HFF-Myc (cell line): ENCODE results near the gene SNTA1.

Experiments used
- DNase-seq: peaks from one replicate; pipeline ENCODE4 v3.0.0-alpha.2; 2011; ENCODE audit warnings: low read depth; ENCODE audit errors: extremely low read depth
- H3K4me3 ChIP-seq: replicated peaks from 2 replicates; pipeline ENCODE4 v1.5.1; 2011; ENCODE audit warnings: low read depth, mild to moderate bottlenecking, control low read depth, low read length
- TF ChIP-seq, protein P1 (sequence below): IDR thresholded peaks from 2 replicates; pipeline ENCODE4 v1.5.1; 2012; ENCODE audit warnings: mild to moderate bottlenecking, low read depth, low read length, control low read depth; ENCODE audit errors: missing control alignments

Gene SNTA1

DNA sequence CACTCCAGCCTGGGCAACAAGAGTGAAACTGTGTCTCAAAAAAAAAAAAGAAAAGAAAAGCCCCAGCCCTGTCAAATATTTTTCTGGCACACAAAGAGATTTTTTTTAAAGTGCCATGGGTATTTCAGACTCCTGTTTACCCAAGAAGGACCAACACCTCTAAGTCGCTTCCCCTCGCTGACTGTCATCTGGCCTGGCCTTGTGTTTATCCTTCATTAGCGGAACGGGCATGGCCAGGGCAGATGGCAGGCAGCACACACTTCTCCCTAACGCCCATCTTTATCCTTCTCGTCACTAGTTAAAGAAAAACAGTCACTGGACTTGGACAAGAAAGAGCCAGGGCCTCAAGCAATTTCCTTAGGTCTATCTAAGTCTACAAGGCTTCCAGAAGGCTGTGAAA lies 39.0 kb upstream of the SNTA1 start:
- H3K4me3 ChIP-seq: no peak overlapping the region
- no peak for DNase-seq
- TF ChIP-seq, protein P1, sequence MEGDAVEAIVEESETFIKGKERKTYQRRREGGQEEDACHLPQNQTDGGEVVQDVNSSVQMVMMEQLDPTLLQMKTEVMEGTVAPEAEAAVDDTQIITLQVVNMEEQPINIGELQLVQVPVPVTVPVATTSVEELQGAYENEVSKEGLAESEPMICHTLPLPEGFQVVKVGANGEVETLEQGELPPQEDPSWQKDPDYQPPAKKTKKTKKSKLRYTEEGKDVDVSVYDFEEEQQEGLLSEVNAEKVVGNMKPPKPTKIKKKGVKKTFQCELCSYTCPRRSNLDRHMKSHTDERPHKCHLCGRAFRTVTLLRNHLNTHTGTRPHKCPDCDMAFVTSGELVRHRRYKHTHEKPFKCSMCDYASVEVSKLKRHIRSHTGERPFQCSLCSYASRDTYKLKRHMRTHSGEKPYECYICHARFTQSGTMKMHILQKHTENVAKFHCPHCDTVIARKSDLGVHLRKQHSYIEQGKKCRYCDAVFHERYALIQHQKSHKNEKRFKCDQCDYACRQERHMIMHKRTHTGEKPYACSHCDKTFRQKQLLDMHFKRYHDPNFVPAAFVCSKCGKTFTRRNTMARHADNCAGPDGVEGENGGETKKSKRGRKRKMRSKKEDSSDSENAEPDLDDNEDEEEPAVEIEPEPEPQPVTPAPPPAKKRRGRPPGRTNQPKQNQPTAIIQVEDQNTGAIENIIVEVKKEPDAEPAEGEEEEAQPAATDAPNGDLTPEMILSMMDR: no peak

DNA sequence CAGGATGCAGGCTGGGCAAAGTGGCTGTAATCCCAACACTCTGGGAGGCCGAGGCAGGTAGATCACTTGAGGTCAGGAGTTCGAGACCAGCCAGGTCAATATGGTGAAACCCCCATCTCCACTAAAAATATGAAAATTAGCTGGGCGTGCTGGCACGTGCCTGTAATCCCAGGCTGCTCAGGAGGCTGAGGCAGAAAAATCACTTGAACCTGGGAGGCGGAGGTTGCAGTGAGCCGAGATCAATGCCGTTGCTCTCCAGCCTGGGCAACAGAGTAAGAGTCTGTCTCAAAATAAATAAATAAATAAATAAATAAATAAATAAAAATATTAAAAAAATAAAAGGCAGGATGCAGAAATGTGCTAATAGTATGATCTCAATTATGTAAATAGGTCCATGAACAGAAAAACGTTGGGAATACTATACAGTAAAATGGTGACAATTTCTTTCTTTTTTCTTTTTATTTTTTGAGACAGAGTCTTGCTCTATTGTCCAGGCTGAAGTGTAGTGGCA lies 37.9 kb upstream of the SNTA1 start:
- no peak overlapping the region for H3K4me3 ChIP-seq
- no peak for DNase-seq
- TF ChIP-seq, protein P1: no peak

DNA sequence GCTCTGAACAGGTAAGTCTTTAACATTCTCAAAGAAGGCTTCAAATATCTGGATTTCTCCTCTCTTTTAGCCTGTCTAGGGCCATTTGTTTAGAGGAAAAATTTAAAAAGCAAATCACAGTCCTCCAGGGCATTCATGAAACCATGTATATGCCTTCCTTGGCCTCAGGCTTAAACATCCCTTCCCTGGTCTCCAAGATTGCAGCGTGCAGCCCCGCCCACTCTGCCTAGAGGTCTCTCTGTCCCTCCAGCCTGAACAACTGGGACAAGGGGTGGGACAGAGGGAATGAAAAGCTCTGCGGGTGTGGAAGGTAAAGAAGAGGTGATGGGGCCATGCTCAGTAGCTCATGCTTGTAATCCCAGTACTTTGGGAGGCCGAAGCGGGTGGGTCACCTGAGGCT lies 36.5 kb upstream of the SNTA1 start:
- TF ChIP-seq, protein P1: no peak
- DNase-seq: no peak
- H3K4me3 ChIP-seq: no peak overlapping the region

DNA sequence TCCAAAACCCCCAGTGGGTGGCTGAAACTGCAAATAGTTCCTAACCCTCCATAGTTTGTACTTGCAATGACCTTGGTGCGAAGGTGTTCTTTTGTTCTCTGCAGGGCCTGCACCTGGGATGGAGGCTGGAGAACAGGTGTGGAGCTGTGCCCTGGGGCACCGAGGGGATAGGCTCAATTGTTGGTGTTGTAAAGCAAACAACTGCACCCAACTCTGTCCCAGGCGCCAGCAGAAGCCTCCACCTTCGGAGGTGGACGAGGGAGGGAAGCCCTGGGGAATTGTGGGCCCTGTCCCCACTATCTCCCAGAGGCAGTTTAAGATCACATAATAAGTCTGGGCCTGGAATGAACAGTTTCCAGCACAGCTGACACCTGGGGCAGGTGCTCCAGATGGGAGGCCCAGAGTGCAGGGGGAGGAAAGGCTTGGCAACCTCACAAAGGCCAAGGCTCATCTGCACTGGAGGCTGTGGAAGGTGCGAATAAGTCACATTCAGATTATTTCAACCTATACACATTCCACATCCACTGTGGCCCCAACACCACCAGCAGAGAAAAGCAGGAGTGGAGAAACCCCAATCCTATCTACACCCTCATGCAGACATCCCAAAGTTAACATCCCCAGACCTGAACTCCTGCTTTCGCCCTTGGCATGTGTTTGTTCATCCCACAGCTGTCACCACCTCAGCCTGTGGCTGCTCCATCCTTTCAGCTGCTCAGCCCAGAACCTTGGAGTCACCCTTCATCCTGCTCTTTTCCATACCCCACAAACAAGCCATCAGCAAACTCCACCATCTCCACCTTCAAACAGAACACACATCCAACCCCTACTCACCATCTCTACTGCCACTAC lies 34.0 kb upstream of the SNTA1 start:
- TF ChIP-seq, protein P1: no peak
- no peak for DNase-seq

DNA sequence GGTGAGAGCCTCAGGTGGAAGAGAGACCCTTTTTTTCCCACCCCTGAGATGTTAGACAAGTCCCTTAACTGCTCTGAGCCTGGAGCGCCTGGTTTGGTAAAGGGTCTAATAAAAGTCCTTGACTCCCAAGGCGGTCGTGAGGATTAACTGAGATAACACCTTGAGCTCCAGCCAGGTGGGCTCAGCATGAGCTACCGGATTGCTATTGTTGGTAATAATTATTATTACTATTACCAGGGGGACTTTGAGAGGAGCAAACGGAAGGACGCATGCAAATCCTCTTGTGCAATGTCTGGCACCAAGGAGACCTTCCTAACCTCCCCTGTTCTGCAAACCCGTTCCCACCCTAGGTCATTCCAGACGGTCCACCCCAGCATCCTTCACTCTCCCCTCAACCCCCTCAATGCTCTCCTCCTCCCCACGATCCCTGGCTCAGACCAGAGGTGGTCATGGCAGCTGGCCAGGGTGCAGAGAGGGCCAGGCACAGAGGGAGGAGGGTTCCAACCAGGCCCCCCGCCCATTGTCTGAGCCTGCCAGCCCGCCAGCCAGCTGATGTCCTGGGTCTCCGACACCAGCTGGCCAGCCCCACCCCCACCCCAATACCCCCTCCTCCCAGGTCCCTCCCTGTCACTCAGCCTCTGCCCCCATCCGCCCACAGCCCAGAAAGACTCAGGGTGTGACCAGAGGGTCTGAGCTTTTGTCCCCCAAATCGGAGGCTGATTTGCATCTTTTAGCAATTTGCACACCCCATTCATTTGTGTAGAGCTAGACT lies 32.0 kb upstream of the SNTA1 start:
- no peak for DNase-seq
- H3K4me3 ChIP-seq: no peak overlapping the region
- TF ChIP-seq, protein P1: no peak

More for the DNA sequence above, 34.0 kb upstream of the SNTA1 start:
- no peak overlapping the region for H3K4me3 ChIP-seq

DNA sequence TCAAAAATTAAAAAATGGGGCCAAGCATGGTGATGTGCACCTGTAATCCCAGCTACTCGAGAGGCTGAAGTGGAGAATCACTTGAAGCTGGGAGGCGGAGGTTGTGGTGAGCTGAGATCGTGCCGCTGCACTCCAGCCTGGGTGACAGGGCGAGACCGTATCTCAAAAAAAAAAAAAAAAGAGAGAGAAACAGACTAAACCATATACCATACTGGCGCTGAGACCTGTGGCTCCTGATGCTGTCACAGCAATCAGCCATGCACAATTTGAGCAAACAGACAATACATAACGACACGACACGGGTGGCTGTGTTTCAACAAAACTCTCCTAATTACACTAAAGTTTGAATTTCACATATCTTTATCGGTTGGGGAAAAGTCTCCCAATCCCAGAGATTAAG lies 31.4 kb upstream of the SNTA1 start:
- H3K4me3 ChIP-seq: no peak overlapping the region
- no peak for DNase-seq
- TF ChIP-seq, protein P1: no peak
